Glutamatergic neuron (in vitro differentiated cells): ENCODE data around the gene ROR1. TPM values are rescaled to one million over a fixed set of nuclear protein-coding genes. Genes with fewer than 3 reads are reported as not detected.

Source experiments
- DNase-seq: peaks from one replicate; pipeline ENCODE4 v3.0.0; 2022
- H3K27ac Mint-ChIP-seq: one replicate; pipeline ENCODE4 v1.8.0; 2020; ENCODE audit warnings: mild to moderate bottlenecking, mixed read lengths, inconsistent platforms; ENCODE audit not compliant: unreplicated experiment
- H3K27me3 Mint-ChIP-seq: one replicate; pipeline ENCODE4 v1.8.0; 2020; ENCODE audit warnings: mild to moderate bottlenecking, moderate library complexity, mixed read lengths, inconsistent platforms; ENCODE audit not compliant: unreplicated experiment
- H3K36me3 Mint-ChIP-seq: one replicate; pipeline ENCODE4 v1.8.0; 2020; ENCODE audit warnings: mild to moderate bottlenecking, mixed read lengths, inconsistent platforms; ENCODE audit not compliant: unreplicated experiment
- H3K4me1 Mint-ChIP-seq: one replicate; pipeline ENCODE4 v1.8.0; 2020; ENCODE audit warnings: mild to moderate bottlenecking, low read depth, mixed read lengths, inconsistent platforms; ENCODE audit not compliant: unreplicated experiment
- H3K4me3 Mint-ChIP-seq: one replicate; pipeline ENCODE4 v1.8.0; 2020; ENCODE audit warnings: mild to moderate bottlenecking, mixed read lengths, inconsistent platforms; ENCODE audit not compliant: unreplicated experiment
- H3K9me3 Mint-ChIP-seq: one replicate; pipeline ENCODE4 v1.8.0; 2020; ENCODE audit warnings: mild to moderate bottlenecking, moderate library complexity, mixed read lengths, inconsistent platforms; ENCODE audit not compliant: unreplicated experiment
- CTCF ChIP-seq: fragments of 200-600 bp; sonication (generic); IDR thresholded peaks from one replicate; pipeline ENCODE4 v1.5.0; 2021; ENCODE audit not compliant: partially characterized antibody, unreplicated experiment
- total RNA-seq: library from RNA; stranded (reverse); fragmentation: NEBNext Ultra II Directional; extraction: Animal tissue kit (Norgen Biotek cat#: 25700); gene quantifications from one replicate; pipeline ENCODE4 v1.2.1, GENCODE V29; 2021; ENCODE audit not compliant: unreplicated experiment

Gene ROR1
- total RNA-seq, 1 donor from 2014 or later = 11.3 TPM

GRCh38 chr1:64166629-64167028 is 392.8 kb downstream of the ROR1 start:
- no peak for TF ChIP-seq CTCF
- no peak overlapping the region for H3K27ac Mint-ChIP-seq

GRCh38 chr1:64167176-64167575 is 393.4 kb downstream of the ROR1 start:
- TF ChIP-seq CTCF = no peak
- H3K9me3 Mint-ChIP-seq = no peaks in the 10 kb centered on the region
- peaks cover 22% of the 10 kb centered on the region for H3K36me3 Mint-ChIP-seq
- peaks cover 8% of the 10 kb centered on the region for H3K4me1 Mint-ChIP-seq
- no peaks in the 10 kb centered on the region for H3K27me3 Mint-ChIP-seq
- no peak overlapping the region for H3K27ac Mint-ChIP-seq
- H3K4me3 Mint-ChIP-seq = no peak overlapping the region
- DNase-seq = no peak

More at GRCh38 chr1:64166629-64167028, 392.8 kb downstream of the ROR1 start:
- H3K4me3 Mint-ChIP-seq = no peak overlapping the region
- DNase-seq = no peak
- no peaks in the 10 kb centered on the region for H3K27me3 Mint-ChIP-seq
- no peaks in the 10 kb centered on the region for H3K9me3 Mint-ChIP-seq
- H3K36me3 Mint-ChIP-seq = peaks cover 22% of the 10 kb centered on the region
- H3K4me1 Mint-ChIP-seq = peaks cover 14% of the 10 kb centered on the region

- DNase-seq = no peak
- TF ChIP-seq CTCF = no peak
- Mint-ChIP-seq H3K4me3 (no peak overlapping the region), H3K27ac (no peak overlapping the region), H3K36me3 (peaks cover 22% of the 10 kb centered on the region), H3K27me3 (no peaks in the 10 kb centered on the region), H3K9me3 (no peaks in the 10 kb centered on the region), H3K4me1 (peaks cover 9% of the 10 kb centered on the region)
Observed at GRCh38 chr1:64171246-64171645, 397.4 kb downstream of the ROR1 start.

GRCh38 chr1:64171797-64172281 is 398.0 kb downstream of the ROR1 start:
- Mint-ChIP-seq H3K27me3 (no peaks in the 10 kb centered on the region), H3K27ac (no peak overlapping the region), H3K9me3 (no peaks in the 10 kb centered on the region), H3K4me3 (no peak overlapping the region), H3K4me1 (peaks cover 9% of the 10 kb centered on the region), H3K36me3 (peaks cover 22% of the 10 kb centered on the region)
- TF ChIP-seq CTCF = no peak
- no peak for DNase-seq

- H3K36me3 Mint-ChIP-seq = peaks cover 22% of the 10 kb centered on the region
- H3K9me3 Mint-ChIP-seq = no peaks in the 10 kb centered on the region
- H3K4me1 Mint-ChIP-seq = peaks cover 9% of the 10 kb centered on the region
Observed at GRCh38 chr1:64172458-64172983, 398.7 kb downstream of the ROR1 start.

More at GRCh38 chr1:64172458-64172983, 398.7 kb downstream of the ROR1 start:
- no peak overlapping the region for H3K27ac Mint-ChIP-seq
- no peak for TF ChIP-seq CTCF
- DNase-seq = no peak
- no peaks in the 10 kb centered on the region for H3K27me3 Mint-ChIP-seq
- H3K4me3 Mint-ChIP-seq = no peak overlapping the region
